RPMI8226 (cell line): ENCODE data around the gene PWWP2A.

ENCODE experiments used
- DNase-seq: peaks from one replicate; pipeline ENCODE4 v3.0.0-alpha.2; 2015

Gene PWWP2A

DNA sequence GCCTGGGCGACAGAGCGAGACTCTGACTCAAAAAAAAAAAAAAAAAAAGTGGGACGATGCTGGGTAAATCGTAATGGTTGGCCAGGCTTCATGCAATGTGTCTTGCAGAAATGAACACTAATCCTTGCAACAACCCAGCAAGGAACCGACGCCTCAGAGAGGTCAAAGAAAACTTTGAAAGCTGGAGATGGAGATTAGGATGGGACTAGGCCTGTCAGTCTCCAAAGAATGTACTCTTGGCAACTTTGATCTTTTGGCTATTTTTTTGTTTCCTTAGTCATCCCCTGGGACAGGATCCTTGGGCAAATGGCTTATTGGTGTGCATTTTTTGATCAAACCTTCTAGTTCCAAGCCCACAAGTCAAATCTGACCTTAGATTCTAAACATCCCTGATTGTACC lies 10.6 kb upstream of the PWWP2A start:
- DNase-seq = no peak

DNA sequence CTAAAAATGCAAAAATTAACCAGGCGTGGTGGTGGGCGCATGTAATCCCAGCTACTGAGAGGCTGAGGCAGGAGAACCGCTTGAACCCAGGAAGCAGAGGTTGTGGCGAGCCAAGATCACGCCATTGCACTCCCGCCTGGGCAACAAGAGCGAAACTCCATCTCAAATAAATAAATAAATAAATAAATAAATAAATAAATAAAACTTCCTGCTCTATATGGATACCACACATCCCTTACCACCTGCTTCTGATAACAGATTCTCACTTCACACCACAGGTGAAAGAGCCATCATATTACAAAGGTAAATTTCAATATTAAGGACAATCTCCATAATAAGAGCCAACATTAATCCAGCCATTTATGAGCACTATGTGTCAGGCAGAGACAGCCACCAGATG lies 9.4 kb upstream of the PWWP2A start:
- DNase-seq = no peak

DNA sequence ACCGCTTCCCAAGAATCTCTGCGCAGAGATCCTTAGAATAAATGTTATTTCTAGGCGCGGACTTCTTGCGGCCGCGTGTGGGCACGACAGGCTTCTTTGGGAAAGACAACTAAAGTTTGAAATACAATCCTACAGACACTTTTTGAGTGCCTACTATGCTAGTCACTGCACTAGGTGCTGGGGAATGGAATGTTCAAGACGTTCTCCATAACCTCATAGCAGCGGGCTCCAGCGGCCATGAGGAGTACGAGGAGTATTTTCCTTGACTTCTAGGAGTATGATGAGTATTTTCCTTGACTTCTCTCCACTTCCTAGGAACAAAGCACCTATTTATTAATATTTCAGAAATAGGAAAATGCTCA lies 636 bp upstream of the PWWP2A start:
- no peak for DNase-seq

DNA sequence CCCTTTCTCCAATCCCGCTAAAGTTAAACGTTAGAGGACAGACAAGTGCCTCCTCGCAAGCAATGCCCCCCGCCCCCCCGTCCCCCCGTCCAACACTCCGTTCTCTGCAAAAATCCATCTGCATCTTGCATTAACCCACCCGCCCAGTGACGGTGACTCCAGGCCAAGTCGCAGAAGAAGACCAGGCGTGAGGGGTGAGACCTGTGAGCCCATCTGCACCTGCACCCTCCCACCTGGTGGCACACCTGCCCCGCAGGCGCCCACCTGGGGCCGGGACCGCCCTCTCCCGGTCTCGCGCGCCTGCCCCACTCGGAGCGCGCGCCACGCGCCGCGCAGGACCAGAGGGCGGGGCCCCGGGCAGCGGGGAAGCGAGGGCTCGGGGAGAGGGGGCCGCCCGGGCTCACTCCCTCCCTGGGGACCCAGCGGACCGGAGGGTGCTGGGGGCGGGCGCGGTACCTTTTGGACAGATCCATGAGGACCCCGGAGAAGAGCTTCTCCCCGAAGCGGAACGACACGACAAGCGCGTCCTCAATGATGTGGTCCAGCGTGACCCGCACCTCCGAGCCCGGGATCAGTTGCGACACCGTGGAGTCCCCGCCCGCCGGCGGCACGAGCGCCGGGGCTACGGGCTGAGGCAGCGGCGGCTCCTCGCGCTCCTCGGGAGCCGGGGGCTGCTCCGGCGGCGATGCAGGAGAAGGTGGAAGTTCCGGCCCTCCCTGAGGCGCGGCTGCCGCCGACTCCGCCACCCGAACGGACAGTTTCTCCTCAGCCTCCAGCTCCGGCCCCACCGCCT lies 705 bp downstream of the PWWP2A start:
- peak; percentile 61 for DNase-seq

DNA sequence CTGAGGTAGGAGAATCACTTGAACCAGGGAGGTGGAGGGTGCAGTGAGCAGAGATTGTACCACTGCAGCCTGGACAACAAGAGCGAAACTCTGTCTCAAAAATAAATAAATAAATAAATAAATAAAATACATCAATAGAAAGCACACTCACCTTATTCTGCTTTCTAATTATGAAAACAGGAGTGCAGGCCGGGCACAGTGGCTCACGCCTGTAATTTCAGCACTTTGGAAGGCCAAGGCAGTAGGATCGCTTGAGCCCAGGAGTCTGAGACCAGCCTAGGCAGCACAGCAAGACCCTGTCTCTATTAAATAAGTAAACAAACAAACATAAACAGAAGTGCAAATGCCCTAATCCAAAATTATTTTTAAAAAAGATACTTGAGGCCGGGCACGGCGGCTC lies 2.3 kb downstream of the PWWP2A start:
- no peak for DNase-seq

DNA sequence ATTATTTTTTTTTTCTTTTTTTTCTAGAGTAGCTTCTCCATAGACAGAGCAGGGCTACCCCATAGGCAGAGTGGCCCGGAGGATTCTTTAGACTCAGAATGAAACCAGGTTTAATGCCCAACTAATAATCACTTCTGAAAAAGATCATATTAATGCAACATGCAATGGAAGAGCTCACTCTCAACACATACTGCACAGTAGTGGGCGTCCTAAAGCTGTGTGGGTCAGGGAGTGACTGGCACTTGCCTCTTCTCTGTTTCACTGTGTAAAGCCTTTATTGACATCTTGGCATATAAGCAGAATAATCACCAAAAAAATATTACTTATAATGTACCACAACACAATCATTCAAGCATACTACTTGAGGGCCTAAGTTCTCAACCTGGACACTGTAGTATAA lies 11.1 kb downstream of the PWWP2A start:
- DNase-seq = no peak

DNA sequence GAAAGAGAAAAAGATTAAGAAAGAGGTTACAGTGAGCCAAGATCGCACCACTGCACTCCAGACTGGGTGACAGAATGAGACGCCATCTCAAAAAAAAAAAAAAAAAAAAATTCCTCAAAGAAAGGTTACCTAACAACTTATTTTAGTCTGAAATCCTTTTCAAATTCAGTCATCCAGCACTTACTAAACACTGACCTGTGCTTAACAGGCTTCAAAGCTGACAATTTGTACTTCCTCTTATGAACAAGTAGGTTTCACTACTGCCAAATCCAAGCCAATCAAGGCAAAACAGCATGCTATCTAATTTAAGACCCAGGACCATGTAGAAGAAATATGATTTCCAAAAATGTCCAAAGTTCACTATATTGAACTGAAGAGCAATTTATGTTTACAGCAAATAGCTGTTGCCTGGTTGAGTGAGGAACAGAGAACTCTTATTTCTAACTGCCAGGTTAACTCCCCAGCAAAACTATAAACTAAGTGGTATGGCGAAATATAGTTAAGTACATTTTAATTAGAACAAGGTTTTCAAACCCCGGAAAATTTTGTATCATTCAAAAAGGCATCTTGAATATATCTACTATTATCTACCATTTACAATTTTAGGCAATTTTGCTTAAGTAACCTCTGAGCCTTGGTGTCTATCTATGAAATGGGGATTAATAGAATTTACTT lies 13.4 kb downstream of the PWWP2A start:
- DNase-seq = peak; percentile 46

DNA sequence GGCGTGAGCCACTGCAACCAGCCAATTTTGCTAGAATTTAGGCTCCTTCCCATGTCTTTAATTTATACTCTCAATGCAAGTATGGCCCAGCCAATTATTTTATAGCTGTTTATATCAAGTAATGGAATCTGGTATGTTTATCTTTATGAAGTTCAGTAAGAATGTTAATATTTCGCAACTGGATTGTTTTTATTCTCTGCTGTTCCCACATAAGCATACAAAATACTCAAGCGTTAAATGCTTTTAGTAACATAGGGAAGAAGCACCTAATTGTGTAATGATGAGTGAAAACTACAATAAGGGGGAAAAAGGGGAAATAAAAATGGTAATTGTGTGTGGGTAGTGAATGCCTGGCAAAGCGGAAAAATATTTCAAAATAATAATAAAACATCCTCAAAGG lies 21.3 kb downstream of the PWWP2A start:
- no peak for DNase-seq

DNA sequence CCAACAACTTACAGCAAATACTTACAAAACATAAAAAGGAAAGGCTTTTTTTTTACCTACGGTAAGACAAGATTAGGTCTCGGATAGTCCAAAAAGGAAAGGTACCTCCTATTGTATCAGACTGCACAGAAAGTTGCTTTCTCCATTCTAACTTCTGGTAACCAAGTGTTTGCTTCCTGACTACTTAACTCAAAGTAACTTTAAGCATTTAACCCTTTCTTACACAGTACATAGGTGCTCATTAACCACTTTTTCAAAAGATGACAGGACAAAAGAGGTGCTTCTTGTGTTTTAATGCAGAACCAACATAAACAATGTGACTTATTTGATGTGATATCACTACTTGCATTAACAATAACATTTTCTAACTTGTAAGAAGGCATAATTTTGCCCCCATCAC lies 23.1 kb downstream of the PWWP2A start:
- no peak for DNase-seq

DNA sequence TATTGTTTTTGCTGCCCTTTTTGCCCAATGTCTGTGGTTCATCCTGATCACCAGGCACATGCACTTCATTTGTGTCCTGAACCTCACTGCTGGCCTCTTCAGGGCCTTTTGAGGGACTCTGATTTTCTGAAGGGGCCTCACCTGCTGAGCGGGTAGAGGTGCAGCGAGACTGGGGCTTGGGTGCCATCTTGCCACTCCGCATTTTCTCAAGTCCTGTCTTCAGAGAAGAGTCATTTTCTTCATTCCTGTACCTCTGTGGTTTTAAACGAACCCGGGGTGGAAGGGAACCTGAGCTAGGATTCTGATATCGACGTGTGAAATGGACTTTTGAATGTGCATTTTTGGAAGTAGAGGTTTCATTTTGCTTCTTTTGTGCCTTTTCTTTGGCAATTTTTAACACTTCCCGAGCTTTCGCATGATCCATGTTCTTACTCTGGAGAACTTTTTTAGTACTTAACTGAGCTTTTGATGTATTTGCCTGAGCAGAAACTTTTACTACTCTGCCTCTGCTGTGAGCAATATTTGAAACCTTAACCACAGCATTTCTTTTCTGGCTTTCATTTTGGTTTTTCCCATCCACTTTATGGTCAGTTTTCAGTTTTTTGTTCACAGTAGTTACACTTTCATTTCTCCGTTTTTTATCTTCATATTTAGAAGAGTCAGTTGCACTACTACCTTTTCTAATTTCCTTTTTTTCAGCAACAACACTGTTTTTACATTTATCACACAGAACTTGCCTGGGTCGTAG lies 26.1 kb downstream of the PWWP2A start:
- DNase-seq = no peak

DNA sequence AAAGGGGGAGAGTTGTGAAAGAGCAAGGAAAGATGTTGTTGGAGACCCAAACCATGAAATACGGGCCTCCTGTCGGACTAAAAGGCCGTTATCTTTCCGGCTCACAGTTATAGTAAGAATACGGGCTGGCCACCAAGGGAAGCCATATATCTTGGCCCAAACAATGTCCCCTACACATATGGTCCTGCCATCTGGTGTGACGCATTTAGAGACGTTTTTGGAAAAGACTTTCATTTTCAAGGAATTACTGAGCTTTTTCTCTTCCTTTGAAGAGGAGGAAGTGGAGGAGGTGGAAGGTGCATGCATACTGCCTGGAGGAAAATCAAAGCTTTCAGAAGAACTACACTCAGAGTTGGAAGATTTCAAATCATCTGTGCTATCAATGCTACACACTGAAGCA lies 26.7 kb downstream of the PWWP2A start:
- no peak for DNase-seq

DNA sequence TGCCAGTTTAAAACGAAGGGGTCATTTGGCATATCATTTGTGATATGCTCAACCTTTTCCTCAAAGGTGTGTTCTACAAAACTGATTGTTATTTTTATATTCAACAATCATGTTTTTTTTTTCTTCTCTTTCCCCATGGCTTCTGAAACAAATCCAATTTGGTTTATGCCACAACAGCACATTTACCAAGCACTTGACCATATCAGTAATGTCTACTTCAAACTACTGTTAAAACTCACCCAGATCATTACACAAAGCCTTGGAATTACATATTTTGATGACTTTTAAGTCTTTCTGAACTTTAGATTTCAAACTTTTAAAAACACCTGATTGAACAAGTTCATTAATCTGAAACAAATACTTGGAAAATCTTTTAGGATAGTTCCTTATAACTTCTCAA lies 29.2 kb downstream of the PWWP2A start:
- DNase-seq = no peak

DNA sequence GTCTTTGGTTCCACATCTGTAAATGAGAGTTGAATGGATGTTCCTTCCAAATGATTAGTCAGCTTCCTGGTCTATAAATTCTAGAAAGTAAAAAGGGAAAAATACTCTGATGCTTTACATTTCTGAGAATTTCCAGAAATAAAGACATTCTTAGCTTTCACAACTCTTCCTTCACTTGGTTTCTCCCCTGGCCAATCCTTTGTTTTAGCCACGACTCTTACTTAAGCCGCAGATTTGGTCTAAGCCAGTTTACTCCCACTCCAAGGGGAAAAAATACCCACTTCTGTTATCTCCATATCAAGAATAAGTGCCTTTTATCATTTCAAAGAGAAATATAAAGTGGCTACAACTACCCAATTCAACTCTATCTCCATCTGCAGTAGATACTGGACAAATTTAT lies 29.7 kb downstream of the PWWP2A start:
- DNase-seq = no peak

DNA sequence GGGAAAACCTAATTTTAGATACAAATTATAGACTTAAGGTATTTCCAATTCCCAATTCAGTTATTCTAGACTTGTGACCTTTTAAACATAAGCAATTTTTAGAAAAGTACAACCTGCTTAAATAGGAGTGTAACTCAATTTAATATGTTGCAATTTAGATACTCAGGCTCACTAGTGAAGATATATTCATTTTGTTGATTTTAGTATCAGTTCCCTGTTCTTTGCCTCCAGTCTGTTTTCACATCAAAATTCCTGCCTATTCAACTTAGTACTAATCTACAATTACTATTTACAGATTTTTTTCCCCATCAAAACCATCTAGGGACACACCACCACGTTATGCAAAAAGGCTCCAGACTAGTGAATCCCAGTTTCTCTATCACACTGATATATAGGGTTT lies 30.4 kb downstream of the PWWP2A start:
- DNase-seq = no peak

DNA sequence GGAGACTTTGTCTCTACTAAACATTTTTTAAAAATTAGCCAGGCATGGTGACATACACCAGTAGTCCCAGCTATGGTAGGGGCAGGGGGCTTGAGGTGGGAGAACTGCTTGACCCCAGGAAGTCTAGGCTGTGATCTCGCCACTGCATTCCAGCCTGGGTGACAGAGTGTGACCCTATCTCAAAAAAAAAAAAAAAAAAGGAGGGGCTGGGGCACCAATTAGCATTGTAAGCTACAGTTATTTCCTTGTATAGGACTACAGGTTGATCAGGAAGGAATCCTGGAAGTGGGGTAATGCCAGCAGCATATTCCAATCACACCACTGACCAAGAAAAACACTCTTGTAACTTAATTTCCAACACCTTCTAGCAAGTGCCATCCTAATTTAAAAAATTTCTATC lies 32.1 kb downstream of the PWWP2A start:
- DNase-seq = no peak

DNA sequence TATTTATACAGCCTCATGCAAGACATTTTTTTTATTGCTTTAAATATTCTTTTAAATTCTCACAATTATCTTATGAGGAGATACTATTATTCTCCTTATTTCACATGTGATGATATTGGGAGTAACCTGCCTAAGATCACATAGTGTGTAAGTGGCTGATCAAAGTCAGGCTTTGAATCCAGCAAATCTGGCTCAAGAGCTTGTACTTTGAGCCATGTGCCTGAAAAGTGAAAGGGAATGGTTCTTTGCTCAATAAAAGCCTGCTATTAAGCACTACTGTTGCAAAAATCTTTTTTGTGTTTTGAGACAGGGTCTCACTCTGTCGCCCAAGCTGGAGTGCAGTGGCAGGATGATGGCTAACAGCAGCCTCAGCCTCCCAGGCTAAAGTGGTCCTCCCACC lies 35.1 kb downstream of the PWWP2A start:
- DNase-seq = no peak

DNA sequence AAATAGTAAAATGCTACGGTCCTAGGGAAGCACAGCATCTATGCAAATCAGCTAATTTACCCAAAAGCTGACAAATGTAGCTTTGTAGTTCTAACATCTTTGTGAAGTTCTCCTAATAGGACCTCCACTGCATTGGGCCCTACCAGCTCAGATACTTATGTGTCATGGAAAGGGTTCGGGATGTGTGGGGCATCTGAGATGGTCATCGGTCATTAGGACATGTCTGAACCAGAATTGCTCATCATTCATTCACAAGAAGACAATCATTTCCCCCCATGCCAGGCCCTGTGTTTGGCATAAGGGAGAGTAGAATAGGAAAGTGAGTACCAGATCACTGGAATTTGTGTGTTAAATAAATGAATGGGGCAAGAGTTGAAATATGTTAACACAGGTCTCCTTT lies 35.7 kb downstream of the PWWP2A start:
- DNase-seq = no peak

DNA sequence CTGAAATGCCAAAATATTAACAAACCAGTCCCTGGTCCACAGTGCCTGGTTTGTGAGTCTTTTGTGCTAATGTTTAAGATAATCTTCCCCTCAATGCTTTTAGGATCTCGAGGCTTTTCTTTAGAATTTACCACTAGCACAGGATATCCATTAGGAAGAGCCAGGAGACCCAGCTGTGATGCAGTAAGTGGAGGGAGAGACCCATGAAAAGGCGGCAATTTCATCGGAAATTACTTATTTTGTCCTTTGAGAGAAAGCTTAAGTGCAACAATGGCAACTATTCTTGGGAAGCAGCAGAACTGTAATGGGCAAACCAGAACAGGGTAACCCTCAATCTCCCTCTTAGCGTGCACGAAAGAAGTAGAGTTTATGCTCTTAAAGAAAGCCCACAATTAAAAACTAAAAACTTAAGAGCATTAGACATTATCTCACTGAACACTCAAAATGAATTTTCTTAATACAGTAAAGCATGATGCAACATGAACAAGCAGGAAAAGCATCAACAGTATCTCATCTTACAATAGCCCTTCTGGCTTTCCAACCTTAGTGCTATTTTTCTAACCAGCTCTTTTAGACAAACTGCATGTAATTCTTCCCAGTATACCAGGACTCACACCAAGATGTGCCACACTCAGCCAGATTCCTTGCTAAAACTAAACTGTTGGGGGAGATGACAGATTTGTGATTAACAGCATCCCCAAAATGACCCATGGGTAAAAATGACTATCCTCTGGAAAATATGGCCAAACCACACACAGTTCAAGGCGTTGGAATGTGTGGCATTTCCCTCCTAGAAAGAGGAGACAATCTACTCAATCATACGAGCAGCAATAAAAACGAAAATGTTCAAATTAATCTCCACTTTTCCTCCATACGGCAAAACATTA lies 36.4 kb downstream of the PWWP2A start:
- no peak for DNase-seq

DNA sequence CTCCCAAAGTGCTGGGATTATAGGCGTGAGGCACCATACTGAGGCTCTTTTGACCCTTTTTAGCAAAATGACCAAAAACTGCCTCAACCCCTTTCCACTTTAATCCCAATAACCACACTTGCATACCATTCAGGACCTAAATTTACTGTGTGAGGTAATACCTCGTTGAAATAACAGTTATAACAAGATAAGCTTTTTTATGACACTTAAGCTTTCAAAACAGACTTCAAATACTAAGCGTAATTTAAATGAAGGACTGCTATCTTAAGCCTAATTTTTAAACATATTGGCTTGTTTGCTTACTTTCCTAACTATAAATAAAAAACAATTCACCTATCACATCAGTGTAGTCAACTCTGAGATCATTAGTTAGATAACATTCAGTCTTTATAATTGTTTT lies 37.8 kb downstream of the PWWP2A start:
- DNase-seq = no peak

DNA sequence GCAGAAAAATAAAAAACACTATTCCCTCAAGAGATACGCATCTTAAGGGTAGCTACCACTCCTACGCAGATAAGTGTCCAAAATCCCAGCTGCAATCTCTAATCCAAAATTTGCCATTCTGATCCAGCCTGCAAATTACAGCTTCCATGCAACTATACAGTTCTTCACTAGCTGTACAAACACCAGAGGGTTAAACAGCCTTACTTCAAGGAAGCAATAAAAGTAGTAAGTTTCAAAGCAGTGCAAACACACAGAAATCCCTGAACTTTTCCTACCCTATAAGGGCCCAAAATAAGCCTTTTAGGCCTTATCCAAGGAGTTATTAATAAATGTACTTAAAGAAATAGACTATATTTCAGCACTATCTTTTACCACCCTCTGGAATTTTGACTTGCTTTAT lies 39.5 kb downstream of the PWWP2A start:
- DNase-seq = no peak

DNA sequence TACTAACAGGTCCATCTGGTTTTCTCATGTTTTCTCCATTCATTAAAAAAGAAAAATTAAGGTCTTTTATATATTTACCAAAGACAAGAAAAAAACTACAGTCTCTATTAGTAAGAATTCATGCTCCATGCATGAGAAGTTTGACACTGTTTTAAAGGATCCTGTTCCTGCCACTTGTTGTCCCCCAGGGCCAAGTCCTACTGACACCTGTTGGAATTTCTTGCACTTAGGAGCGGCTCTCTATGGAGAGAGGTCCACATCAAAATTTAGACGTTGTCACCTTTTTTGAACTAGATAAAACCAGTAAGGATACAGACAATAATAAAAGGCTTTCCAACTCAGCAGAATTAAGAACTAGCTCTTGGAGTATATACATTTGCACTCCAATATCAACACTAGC lies 42.3 kb downstream of the PWWP2A start:
- no peak for DNase-seq

DNA sequence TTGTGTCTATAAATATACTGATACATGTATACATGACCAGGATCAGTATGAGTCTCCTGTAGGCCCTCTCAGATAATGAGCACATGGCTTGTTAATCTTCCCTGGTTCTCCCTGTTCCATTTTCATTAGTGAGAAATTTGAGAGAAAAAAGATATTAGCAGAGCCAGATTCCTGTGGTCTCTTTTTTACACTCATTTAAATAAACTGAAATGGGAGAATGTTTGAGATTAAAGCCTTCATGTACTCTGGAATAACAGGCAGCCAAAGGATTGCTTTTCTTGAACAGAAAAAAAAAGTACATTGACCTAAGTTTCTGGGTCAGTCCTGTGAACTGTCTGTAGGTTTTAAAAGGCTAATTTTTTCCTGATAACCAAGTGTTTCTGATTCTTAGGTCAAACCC lies 44.2 kb downstream of the PWWP2A start:
- no peak for DNase-seq

DNA sequence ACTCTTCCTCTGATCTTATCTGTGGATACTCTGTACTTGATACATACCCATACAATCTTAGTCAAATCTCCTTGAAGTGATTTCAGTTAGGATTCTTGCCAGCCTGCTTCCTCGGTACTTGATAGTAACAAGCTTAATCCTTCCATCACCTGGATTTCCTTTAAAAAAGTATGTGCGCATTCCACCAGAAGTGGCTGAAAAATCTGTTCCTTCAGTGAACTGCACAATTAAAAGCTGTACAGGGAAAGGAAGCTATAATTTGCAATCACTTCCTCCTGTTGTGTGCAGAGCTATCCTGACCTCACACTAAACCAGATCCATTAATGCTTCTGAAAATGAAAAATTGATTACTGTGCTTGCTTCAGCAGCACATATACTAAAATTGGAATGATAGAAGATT lies 47.3 kb downstream of the PWWP2A start:
- DNase-seq = no peak
